ENCODE data around the gene CHMP5.

DNA sequence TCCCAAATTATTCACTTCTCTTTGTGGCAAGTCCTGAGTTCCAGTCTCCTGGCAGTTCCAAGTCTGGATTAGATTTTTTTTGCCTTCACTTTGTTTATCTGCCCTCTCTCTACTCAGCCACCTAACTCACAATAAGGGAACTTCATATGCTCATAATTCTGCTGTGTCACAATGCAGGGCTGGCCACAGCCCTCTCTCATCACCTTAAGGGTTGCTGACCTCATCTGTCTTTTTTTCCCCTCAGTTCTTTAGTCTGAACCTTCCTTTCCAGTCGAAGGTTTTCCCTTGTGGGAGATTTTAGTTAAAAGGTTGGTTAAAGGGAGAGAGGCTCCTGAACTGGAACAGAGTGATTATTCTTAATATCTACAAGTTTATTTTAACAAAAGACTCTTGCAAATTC is 4.5 kb upstream of the CHMP5 start:
- TF ChIP-seq, protein P1, sequence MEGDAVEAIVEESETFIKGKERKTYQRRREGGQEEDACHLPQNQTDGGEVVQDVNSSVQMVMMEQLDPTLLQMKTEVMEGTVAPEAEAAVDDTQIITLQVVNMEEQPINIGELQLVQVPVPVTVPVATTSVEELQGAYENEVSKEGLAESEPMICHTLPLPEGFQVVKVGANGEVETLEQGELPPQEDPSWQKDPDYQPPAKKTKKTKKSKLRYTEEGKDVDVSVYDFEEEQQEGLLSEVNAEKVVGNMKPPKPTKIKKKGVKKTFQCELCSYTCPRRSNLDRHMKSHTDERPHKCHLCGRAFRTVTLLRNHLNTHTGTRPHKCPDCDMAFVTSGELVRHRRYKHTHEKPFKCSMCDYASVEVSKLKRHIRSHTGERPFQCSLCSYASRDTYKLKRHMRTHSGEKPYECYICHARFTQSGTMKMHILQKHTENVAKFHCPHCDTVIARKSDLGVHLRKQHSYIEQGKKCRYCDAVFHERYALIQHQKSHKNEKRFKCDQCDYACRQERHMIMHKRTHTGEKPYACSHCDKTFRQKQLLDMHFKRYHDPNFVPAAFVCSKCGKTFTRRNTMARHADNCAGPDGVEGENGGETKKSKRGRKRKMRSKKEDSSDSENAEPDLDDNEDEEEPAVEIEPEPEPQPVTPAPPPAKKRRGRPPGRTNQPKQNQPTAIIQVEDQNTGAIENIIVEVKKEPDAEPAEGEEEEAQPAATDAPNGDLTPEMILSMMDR (IDR thresholded peaks at IDR 0.05): no peak
- TF ChIP-seq EP300 (IDR thresholded peaks at IDR 0.05): no peak
- TF ChIP-seq POLR2A (IDR thresholded peaks at IDR 0.05): no peak
- TF ChIP-seq POLR2AphosphoS5 (IDR thresholded peaks at IDR 0.05): no peak

Measured in sigmoid colon (tissue), 4 donors.